ENCODE data around the gene ODF2.

DNA sequence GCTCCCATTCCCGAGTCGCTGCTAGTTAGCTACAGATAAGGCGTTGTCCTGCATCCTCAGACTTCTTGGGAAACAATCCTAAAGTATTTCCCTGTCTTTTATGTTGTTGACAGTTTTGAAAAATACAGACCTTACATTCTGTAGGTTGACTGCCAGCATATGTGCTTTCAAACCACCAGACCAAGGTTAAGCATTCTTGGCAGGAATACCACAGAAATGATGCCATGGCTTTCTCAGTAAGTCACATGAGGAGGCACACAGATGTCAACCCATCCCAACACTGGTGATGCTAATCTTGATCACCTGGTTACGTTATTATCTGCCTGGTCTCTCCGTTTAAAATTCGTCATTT lies 49.6 kb downstream of the ODF2 start:
- no peak for TF ChIP-seq CTCF (IDR thresholded peaks at IDR 0.05)
- no peak for TF ChIP-seq POLR2A (IDR thresholded peaks at IDR 0.05)
